A673 (cell line): ENCODE results near the gene FSCN2.

ENCODE experiments used
- CTCF ChIP-seq: fragments of 300-800, 200-600 bp; sonication (generic); conservative IDR thresholded peaks from 2 replicates; pipeline ENCODE4 v1.5.1; 2017; ENCODE audit warnings: low read depth, mild to moderate bottlenecking, antibody characterized with exemption, low read length, moderate library complexity, mixed read lengths
- EZH2 ChIP-seq: fragments of 200-600 bp; sonication (generic); IDR thresholded peaks from 2 replicates; pipeline ENCODE4 v1.6.1; 2017; ENCODE audit warnings: borderline replicate concordance, low read depth, mild to moderate bottlenecking, mixed read lengths, antibody characterized with exemption, low read length; ENCODE audit not compliant: poor library complexity, severe bottlenecking

GRCh38 chr17:81558115-81558468 lies 29.9 kb downstream of the FSCN2 start:
- TF ChIP-seq EZH2: no peak
- no peak for TF ChIP-seq CTCF
